GM21423 (cell line): Measurements from ENCODE around the gene ATP8B4.
"Not testable (repeated sequence)": the region's sequence is repeated elsewhere in the genome, so short reads cannot be mapped to it uniquely, and the experiment has no call there.

ENCODE experiments used
- ATAC-seq: cut with Tn5 transposase; IDR thresholded peaks from one replicate; pipeline ENCODE4 v1.9.1; 2021; ENCODE audit warnings: mild to moderate bottlenecking, moderate library complexity; ENCODE audit not compliant: unreplicated experiment

Gene ATP8B4

GRCh38 chr15:49977306-49977705 lies 141.7 kb downstream of the ATP8B4 start:
- no peak for ATAC-seq

- no peak for ATAC-seq
Measured at GRCh38 chr15:49964551-49964950, 154.5 kb downstream of the ATP8B4 start.

GRCh38 chr15:49964061-49964460 lies 155.0 kb downstream of the ATP8B4 start:
- no peak for ATAC-seq

- ATAC-seq, result not testable (repeated sequence)
Measured at GRCh38 chr15:49963033-49963772, 155.8 kb downstream of the ATP8B4 start.

- no peak for ATAC-seq
Measured at GRCh38 chr15:49962044-49962602, 156.9 kb downstream of the ATP8B4 start.

GRCh38 chr15:49953421-49953820 lies 165.6 kb downstream of the ATP8B4 start:
- no peak for ATAC-seq

- ATAC-seq, result no peak
Measured at GRCh38 chr15:49946681-49947080, 172.4 kb downstream of the ATP8B4 start.

- no peak for ATAC-seq
Measured at GRCh38 chr15:49934487-49934886, 184.5 kb downstream of the ATP8B4 start.

GRCh38 chr15:49927189-49927861 lies 191.7 kb downstream of the ATP8B4 start:
- ATAC-seq, result no peak

GRCh38 chr15:49926740-49927139 lies 192.3 kb downstream of the ATP8B4 start:
- no peak for ATAC-seq

GRCh38 chr15:49923671-49924070 lies 195.4 kb downstream of the ATP8B4 start:
- no peak for ATAC-seq

- no peak for ATAC-seq
Measured at GRCh38 chr15:49919034-49919433, 200.0 kb downstream of the ATP8B4 start.

GRCh38 chr15:49918121-49918520 lies 200.9 kb downstream of the ATP8B4 start:
- no peak for ATAC-seq

- ATAC-seq, result no peak
Measured at GRCh38 chr15:49916998-49917397, 202.0 kb downstream of the ATP8B4 start.

- ATAC-seq, result no peak
Measured at GRCh38 chr15:49915822-49916221, 203.2 kb downstream of the ATP8B4 start.

- no peak for ATAC-seq
Measured at GRCh38 chr15:49908933-49909295, 210.1 kb downstream of the ATP8B4 start.

- ATAC-seq, result no peak
Measured at GRCh38 chr15:49908236-49908932, 210.6 kb downstream of the ATP8B4 start.

GRCh38 chr15:49906966-49907365 lies 212.1 kb downstream of the ATP8B4 start:
- no peak for ATAC-seq

- no peak for ATAC-seq
Measured at GRCh38 chr15:49905221-49905620, 213.8 kb downstream of the ATP8B4 start.

- ATAC-seq, result no peak
Measured at GRCh38 chr15:49904296-49904695, 214.7 kb downstream of the ATP8B4 start.

GRCh38 chr15:49902685-49903501 lies 216.1 kb downstream of the ATP8B4 start:
- no peak for ATAC-seq
